Aorta (tissue), 5 donors: ENCODE results near the gene ABI1. TPM values are rescaled to one million over a fixed set of nuclear protein-coding genes. Genes with fewer than 3 reads are reported as not detected.

ENCODE experiments used
- ATAC-seq: fragments of 200-7000 bp; cut with Tn5 transposase; one replicate; pipeline ENCODE4 v1.9.1; 2022; ENCODE audit warnings: moderate library complexity; ENCODE audit not compliant: low FRiP score
- DNase-seq, 2 donors: peaks; one replicate each; pipeline ENCODE4 v3.0.0-alpha.2; 2020
- H3K27ac ChIP-seq, 2 donors: one replicate each; pipeline ENCODE4 v1.5.1; 2013; ENCODE audit warnings: low read length in 2 of 2, mild to moderate bottlenecking in 2 of 2, moderate library complexity in 2 of 2, control low read depth in 1 of 2, inconsistent platforms in 1 of 2, low read depth in 1 of 2
- H3K27me3 ChIP-seq, 2 donors: one replicate each; pipeline ENCODE4 v1.6.1; 2013; ENCODE audit warnings: control low read depth in 1 of 2, low read length in 1 of 2, mild to moderate bottlenecking in 1 of 2, moderate library complexity in 1 of 2; ENCODE audit not compliant: insufficient read depth in 2 of 2, control insufficient read depth in 1 of 2
- H3K36me3 ChIP-seq, 2 donors: one replicate each; pipeline ENCODE4 v1.6.1; 2013; ENCODE audit warnings: control low read depth in 1 of 2, low read length in 1 of 2, mild to moderate bottlenecking in 1 of 2; ENCODE audit not compliant: insufficient read depth in 2 of 2, control insufficient read depth in 1 of 2
- H3K4me1 ChIP-seq, 2 donors: one replicate each; pipeline ENCODE4 v1.6.1; 2013; ENCODE audit warnings: low read length in 2 of 2, control low read depth in 1 of 2, mild to moderate bottlenecking in 1 of 2, moderate library complexity in 1 of 2; ENCODE audit not compliant: insufficient read depth in 2 of 2, control insufficient read depth in 1 of 2
- H3K4me3 ChIP-seq, 2 donors: one replicate each; pipeline ENCODE4 v1.5.1; 2013; ENCODE audit warnings: low read length in 2 of 2, control low read depth in 1 of 2, mild to moderate bottlenecking in 1 of 2
- H3K9me3 ChIP-seq: one replicate; pipeline ENCODE4 v1.6.1; 2013; ENCODE audit warnings: mild to moderate bottlenecking, low read length; ENCODE audit not compliant: control insufficient read depth
- WGBS, 2 donors: extraction: QIAGEN DNeasy Blood & Tissue Kit; methylation state at CpG; one replicate each; pipeline ENCODE4 v1.1.7; 2013; 5-methylcytosine and 5-hydroxymethylcytosine counted together
- intact Hi-C, 2 donors: fragments of 100-400 bp; cut with DNase I; formaldehyde crosslinking; loops; one replicate each; pipeline versions ENCODE4 v1.14.2 to v1.15.0; 2022
- polyA plus RNA-seq, 2 donors: library from polyadenylated mRNA; stranded (reverse); fragments of 200-250 nt; gene quantifications; one replicate each; pipeline ENCODE4 v1.2.3, GENCODE V29; 2013
- total RNA-seq, 2 donors: library from RNA; stranded (reverse); fragmentation: NEBNext Ultra II Directional; extraction: Animal tissue kit (Norgen Biotek cat#: 25700); gene quantifications; one replicate each; pipeline ENCODE4 v1.2.1, GENCODE V29; 2021
- donor health status: healthy with polysubstance abuse.
- donor health status: Bipolar disorder and iron deficiency.
- donor health status: DM: no; HTN: no; CAD: no.
- donor health status: DM: no; HTN: no; CAD: no.
- donor health status: DM: yes; HTN: yes; CAD: no.

ABI1 gene
- total and polyA plus RNA-seq, 4 donors = 20.8 to 60.3 (median 40.9) TPM

DNA sequence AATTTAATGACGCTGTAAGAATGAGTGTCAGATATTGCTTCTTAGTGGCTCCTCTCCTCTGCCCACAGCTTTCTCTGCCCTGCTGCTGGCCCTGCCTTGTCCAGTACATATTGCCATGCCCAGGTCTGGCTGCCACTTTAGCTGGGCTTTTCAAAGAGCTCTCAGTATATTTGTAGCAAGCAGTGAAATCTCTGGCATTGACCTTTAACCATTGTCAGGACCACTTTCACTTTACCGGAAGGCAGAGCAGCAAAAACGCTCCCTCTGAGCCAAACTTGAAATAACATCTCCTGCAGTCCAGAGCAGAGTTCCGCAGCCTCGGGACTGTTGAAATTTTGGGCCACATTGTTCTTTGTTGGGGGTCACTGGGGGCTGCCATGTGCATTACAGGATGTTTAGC is 149.4 kb downstream of the ABI1 start:
- Histone ChIP-seq H3K27me3 (no peaks in the 10 kb centered on the region), H3K36me3 (peaks cover 0 to 1% of the 10 kb centered on the region in 2 donors), H3K27ac (no peak overlapping the region), H3K9me3 (no peaks in the 10 kb centered on the region), H3K4me1 (no peaks in the 10 kb centered on the region), H3K4me3 (no peak overlapping the region)
- WGBS, 2 donors = 77 to 82% methylated on average over 5 of the region's 5 CpGs
- ATAC-seq = no peak
- no peak for DNase-seq
- intact Hi-C loops = no loop called here

GRCh38 chr10:26706936-26707335 is 153.8 kb downstream of the ABI1 start:
- ATAC-seq (no peak), DNase-seq (no peak)
- WGBS, 2 donors = 91% methylated on average over 10 of the region's 10 CpGs
- Histone ChIP-seq H3K27me3 (no peaks in the 10 kb centered on the region), H3K4me3 (no peak overlapping the region), H3K27ac (no peak overlapping the region), H3K4me1 (no peaks in the 10 kb centered on the region), H3K36me3 (no peaks in the 10 kb centered on the region), H3K9me3 (no peaks in the 10 kb centered on the region)
- intact Hi-C loops = no loop called here

DNA sequence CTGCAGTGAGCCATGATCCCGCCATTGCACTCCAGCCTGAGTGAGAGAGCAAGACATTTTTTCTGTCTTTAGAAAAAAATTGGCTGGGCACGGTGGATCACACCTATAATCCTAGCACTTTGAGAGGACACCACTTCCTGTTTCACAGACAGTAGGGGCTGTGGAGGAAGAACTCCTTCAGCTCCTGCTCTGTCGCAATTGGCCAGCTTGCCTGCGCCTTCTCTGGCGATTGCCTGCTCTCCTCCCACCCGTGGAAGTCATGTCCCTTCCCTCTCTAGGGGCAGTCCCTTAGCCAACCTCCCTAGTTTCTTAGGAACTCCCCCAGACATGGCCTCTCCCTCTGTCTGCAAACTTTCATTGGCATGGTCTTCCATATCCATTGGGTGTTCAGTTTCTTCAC is 154.6 kb downstream of the ABI1 start:
- no peaks in the 10 kb centered on the region for H3K9me3 ChIP-seq
- ATAC-seq (no peak), DNase-seq (no peak)
- H3K4me1 ChIP-seq = no peaks in the 10 kb centered on the region
- WGBS, 2 donors = 87% methylated on average over 6 of the region's 6 CpGs
- intact Hi-C loops = no loop called here
- H3K27ac ChIP-seq = no peak overlapping the region
- no peak overlapping the region for H3K4me3 ChIP-seq
- no peaks in the 10 kb centered on the region for H3K36me3 ChIP-seq
- H3K27me3 ChIP-seq = no peaks in the 10 kb centered on the region

DNA sequence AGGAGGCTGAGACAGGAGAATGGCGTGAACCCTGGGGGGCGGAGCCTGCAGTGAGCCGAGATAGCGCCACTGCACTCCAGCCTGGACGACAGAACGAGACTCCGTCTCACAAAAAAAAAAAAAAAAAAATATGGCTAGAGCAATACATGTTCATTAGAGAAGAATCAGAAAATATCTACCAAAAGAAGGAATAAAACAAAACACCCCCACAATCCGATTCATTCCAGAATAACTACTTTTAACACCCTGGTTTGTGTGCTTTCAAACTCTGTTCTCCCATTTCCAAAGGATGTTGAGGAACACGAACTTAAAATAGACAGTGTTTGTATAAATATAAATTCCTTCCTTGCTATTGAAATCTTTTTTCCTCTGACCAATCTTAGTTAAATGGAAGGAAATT is 156.8 kb downstream of the ABI1 start:
- intact Hi-C loops = no loop called here
- WGBS, 2 donors = 78 to 88% methylated on average over 6 to 9 of the region's 9 CpGs
- Histone ChIP-seq H3K9me3 (no peaks in the 10 kb centered on the region), H3K36me3 (no peaks in the 10 kb centered on the region), H3K27me3 (no peaks in the 10 kb centered on the region), H3K4me3 (no peak overlapping the region), H3K27ac (no peak overlapping the region), H3K4me1 (no peaks in the 10 kb centered on the region)
- ATAC-seq (no peak), DNase-seq (no peak)

- H3K9me3 ChIP-seq = no peaks in the 10 kb centered on the region
- ATAC-seq (no peak), DNase-seq (no peak)
- 79 to 93% methylated on average over 4 of the region's 4 CpGs for WGBS, 2 donors
- intact Hi-C loops = no loop called here
- H3K4me3 ChIP-seq = no peak overlapping the region
- H3K36me3 ChIP-seq = no peaks in the 10 kb centered on the region
- peaks cover 0 to 2% of the 10 kb centered on the region in 2 donors for H3K4me1 ChIP-seq
- no peak overlapping the region for H3K27ac ChIP-seq
- no peaks in the 10 kb centered on the region for H3K27me3 ChIP-seq
Measured at GRCh38 chr10:26703096-26703495, 157.7 kb downstream of the ABI1 start.

GRCh38 chr10:26700884-26701630 is 159.7 kb downstream of the ABI1 start:
- intact Hi-C loops = no loop called here
- no peaks in the 10 kb centered on the region for H3K36me3 ChIP-seq
- H3K9me3 ChIP-seq = no peaks in the 10 kb centered on the region
- DNase-seq (no peak), ATAC-seq (no peak)
- no peak overlapping the region for H3K4me3 ChIP-seq
- peaks cover 0 to 2% of the 10 kb centered on the region in 2 donors for H3K4me1 ChIP-seq
- no peak overlapping the region for H3K27ac ChIP-seq
- 66 to 72% methylated on average over 4 of the region's 4 CpGs for WGBS, 2 donors
- no peaks in the 10 kb centered on the region for H3K27me3 ChIP-seq

DNA sequence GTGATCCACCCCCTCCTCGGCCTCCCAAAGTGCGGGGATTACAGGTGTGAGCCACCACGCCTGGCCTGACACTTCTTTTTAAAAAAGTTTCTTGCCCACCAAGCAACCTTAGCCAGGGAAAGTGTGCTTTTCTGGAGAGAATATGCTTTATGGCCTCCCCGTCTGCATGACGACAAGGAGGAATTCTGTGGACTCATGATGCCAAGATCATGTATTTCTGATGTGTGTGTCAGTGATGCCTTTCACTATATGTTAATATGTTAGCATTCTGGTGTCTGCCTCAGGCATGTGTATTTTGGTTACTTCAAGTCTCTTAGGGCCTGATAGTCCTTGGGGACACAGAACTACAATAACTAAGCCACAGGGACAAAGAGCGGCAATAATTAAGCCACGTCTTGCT is 161.1 kb downstream of the ABI1 start:
- ATAC-seq (no peak), DNase-seq (no peak)
- intact Hi-C loops = no loop called here
- Histone ChIP-seq H3K36me3 (no peaks in the 10 kb centered on the region), H3K9me3 (no peaks in the 10 kb centered on the region), H3K27ac (no peak overlapping the region), H3K4me3 (no peak overlapping the region), H3K4me1 (peaks cover 0 to 2% of the 10 kb centered on the region in 2 donors), H3K27me3 (no peaks in the 10 kb centered on the region)
- WGBS, 2 donors = 96 to 97% methylated on average over 7 of the region's 7 CpGs

DNA sequence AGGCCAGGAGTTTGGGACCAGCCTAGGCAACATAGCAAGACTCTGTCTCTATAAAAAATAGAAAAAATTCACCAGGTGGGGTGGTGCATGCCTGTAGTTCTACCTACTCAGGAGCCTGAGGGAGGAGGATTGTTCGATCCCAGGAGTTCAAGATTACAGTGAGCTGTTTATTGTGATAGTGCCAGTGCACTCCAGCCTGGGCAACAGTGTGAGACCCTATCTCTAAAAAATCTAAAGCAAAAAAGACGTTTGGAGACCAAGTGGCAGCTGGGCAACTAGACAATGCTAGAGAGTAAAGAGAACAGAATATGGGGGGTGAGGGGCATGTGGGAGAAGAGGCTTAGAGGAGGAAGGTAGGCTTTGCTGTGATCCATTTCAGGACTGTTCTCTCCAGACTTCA is 161.8 kb downstream of the ABI1 start:
- intact Hi-C loops = no loop called here
- Histone ChIP-seq H3K27ac (no peak overlapping the region), H3K27me3 (no peaks in the 10 kb centered on the region), H3K9me3 (no peaks in the 10 kb centered on the region), H3K4me1 (peaks cover 0 to 2% of the 10 kb centered on the region in 2 donors), H3K4me3 (no peak overlapping the region), H3K36me3 (no peaks in the 10 kb centered on the region)
- ATAC-seq (no peak), DNase-seq (no peak)
- 85 to 89% methylated on average over 2 of the region's 2 CpGs for WGBS, 2 donors

DNA sequence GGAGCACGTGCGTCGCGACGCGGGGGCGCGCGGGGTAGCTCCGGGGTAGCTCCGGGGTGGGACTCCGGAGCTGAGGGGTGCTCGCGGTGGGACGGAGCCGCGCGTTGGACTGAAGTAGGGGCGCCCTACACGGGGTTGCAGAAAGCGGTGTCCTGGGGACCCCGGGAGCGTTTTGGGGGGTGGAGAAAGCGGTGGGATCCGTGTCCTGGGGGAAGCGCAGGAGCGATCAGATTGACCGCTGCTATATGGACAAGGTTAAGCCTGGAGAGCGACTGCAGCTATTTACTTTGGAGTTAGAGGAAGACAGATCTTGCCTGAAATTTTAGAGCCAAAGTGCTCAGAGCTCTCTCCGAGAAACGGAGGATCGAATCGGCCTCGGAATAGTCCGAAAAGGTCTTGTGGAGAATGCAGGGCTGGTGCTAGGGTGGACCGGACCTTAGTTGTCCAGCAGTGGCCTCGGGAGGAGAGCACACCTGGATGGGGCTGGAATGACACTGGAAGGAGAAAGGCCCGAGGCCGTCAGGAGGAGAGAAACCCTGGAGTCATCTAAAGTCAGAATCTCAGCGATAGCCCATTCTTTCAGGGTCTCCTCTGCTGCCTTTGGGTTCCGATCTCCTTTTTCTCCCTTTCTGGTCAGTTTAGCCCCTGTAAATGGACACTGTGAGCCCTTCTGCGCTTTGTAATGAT is 162.7 kb downstream of the ABI1 start:
- no peaks in the 10 kb centered on the region for H3K27me3 ChIP-seq
- H3K36me3 ChIP-seq = no peaks in the 10 kb centered on the region
- ATAC-seq (no peak), DNase-seq (no peak)
- H3K4me3 ChIP-seq = peak overlapping the region; percentile 82 to 99
- intact Hi-C loops = no loop called here
- no peak overlapping the region for H3K27ac ChIP-seq
- no peaks in the 10 kb centered on the region for H3K9me3 ChIP-seq
- 2 to 3% methylated on average over 40 to 42 of the region's 42 CpGs for WGBS, 2 donors
- peaks cover 0 to 2% of the 10 kb centered on the region in 2 donors for H3K4me1 ChIP-seq
